Activated T-cell treated with anti-CD3 and anti-CD28 coated beads for 48 hours (primary cell): Measurements from ENCODE around the gene RHBDD1.

Source experiments
- DNase-seq: peaks from one replicate; pipeline ENCODE4 v3.0.0-alpha.2; 2020; ENCODE audit warnings: low read depth

RHBDD1 gene

GRCh38 chr2:226845386-226846116, 9.7 kb downstream of the RHBDD1 start:
- DNase-seq: no peak

DNA sequence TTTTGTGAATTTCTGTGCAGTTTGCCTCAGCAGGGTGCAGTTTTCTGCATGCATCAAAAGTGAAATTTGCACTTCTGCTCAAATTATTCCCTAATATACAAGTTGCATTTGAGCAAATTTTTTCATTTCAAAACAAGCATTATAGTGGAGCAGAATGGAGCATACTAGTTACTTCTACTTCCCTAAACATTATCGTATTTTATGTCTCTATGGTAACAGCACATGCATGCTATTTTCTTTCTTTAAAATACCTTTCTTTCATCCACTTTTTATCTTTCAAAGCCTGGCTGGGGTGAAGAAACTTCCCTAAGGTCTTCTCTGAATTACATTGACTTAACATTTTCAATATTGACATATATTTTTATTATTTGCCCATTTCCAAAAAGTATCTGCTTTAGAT, 11.2 kb downstream of the RHBDD1 start:
- DNase-seq: no peak

DNA sequence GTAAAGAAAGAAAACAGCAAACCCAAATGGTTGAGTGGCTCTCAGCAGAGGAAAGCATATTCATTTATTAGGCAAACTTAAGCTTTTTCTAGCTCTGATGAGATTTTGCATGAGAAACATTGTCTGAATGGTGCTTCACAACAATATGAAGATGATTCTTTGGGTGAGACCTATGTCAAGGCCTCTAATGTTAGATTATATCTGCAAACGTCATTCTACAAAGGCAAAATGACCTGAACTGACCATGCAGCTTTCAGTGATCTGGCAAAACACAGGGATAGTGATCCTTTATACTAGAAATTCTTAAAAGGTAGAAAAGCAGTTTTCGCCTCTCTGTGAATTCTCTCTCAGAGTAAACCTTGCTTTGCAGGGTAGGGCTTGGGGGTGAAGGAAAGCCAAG, 11.7 kb downstream of the RHBDD1 start:
- no peak for DNase-seq

DNA sequence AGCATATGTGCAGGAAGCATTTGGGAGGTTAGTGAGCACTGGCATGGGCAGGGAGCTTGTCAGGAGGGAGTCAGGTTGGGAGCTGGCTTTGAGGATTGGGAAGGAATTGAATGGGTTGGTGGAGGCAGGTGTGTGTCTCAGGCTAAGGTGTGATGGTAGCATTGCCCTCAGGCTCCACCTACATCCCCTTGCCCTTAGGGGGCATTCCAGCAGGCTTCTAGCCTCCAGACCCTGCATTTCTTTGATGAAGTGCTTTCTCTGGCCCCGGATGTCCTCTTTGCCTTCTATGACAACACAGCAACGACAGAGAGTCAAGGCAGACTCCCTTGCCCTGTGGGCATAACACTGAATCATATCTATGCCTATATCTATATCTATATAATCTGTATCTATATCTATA, 13.5 kb downstream of the RHBDD1 start:
- DNase-seq: no peak

GRCh38 chr2:226850024-226850423, 14.2 kb downstream of the RHBDD1 start:
- no peak for DNase-seq

- DNase-seq: no peak
These were observed 19.9 kb downstream of the RHBDD1 start for GRCh38 chr2:226855787-226856186.

- DNase-seq: no peak
These were observed 24.2 kb downstream of the RHBDD1 start for GRCh38 chr2:226860087-226860486.

DNA sequence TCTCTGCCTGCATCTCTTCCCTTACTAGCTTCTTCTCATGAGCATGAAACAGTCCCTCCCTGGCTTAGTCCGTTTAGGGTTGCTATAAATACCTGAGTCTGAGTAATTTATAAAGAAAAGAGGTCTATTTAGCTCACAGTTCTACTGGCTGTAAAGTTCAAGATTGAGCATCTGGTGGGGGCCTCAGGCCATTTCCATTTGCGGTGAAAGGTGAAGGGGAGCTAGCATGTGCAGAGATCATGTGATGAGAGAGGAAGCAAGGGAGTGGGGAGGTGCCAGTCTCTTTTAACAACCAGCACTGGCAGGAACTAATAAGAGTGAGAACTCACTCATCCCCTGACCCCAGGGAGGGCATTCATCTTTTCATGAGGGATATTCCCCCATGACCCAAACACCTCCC, 26.8 kb downstream of the RHBDD1 start:
- DNase-seq: no peak

DNA sequence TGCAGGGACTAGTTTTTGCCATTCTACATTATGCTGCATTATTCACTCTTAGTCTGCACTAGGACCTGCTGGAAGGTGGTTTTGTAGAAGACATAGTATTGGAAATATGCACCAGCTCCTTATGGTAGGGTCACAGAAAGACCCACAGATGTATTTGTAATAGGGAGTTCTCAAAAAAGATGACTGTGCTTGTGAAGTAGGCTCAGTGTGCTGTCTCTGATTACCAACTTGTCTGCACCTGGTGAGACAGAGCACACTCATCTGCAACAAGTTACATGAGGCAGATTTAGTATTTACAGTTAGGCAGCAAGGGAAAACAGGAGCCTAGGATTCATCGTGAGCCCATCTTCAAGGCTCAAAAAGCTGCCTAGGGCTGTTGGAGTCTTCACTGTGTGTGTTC, 29.4 kb downstream of the RHBDD1 start:
- DNase-seq: no peak

- DNase-seq: no peak
These were observed 29.9 kb downstream of the RHBDD1 start for GRCh38 chr2:226865710-226866109.

GRCh38 chr2:226868331-226869162, 32.7 kb downstream of the RHBDD1 start:
- DNase-seq: no peak

GRCh38 chr2:226869371-226869770, 33.5 kb downstream of the RHBDD1 start:
- no peak for DNase-seq

- DNase-seq: peak; percentile 2
These were observed 37.3 kb downstream of the RHBDD1 start for GRCh38 chr2:226873051-226873620.

- peak; percentile 24 for DNase-seq
These were observed 38.0 kb downstream of the RHBDD1 start for GRCh38 chr2:226873826-226874225.

- DNase-seq: no peak
These were observed 38.9 kb downstream of the RHBDD1 start for GRCh38 chr2:226874749-226875148.

DNA sequence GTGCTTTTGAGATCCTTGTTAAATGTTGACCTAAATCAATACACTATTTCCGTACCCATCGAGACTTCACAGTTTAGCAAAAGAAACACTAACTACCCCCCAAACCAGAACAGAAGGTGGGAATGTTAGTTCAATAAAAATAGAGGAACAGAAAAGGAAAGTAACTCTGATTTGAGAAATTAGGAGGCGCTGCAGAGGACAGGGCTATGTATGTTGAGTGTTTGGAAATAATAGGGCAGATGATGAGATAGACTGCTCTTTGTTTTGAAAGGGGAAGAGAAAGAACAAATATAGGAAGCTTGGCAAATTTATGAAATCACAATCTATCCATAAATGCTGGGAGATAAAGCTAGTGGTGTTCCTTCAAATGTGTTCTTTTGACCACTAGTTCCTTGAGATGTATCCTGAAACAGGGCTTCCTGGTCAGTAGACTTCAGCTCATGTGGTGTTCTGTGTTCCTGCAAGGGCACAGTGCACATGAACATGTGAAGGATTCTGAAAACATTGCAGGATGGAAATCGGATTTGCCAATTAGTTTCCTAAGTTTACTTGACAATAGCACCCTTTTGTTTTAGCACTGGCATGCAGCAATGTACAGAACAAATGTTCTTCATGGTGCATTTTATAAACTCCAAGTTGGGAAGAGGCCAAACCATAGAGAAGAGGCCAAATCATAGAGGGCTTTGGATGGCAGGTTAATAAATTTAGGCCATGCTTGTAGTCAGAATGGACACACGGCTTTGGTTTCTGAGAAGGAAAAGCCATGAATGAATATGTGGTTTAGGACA, 39.8 kb downstream of the RHBDD1 start:
- DNase-seq: no peak

DNA sequence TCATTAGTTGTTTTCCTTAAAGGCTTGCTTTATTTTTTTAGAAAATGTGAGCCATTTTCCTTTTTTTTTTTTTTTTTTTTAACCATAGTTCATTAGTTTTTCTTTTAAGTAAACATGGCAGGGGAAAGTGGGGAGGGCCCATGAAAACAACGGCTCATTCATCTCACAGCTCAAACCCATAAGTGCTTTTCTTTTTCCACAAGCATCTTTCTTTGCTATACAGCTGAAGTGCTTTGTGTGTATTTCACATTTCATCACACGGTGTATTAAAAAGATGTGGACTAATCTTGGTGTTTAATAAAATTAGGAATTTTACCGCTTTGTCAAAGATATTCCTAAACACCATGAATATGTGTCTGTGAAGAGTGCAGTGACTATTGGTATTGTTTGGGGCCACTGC, 41.6 kb downstream of the RHBDD1 start:
- no peak for DNase-seq

DNA sequence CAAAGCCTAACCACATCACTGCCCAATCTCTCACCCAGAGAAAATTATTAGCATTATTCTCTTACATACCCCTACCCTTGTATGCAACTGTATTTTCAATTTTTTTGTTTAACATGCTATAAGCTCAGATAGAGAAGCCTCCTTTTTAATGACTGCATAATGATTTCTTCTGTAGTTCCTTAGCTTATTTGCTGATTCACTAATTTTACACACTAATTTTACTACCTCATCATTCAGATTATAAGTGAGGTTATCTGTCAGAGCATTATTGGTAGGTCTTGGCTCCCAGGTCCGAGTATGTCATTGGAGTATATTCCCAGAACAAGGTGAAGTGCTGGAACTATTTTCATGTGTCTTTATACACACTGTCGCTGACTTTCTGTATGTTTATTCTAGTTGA, 45.4 kb downstream of the RHBDD1 start:
- no peak for DNase-seq

- DNase-seq: no peak
These were observed 46.8 kb downstream of the RHBDD1 start for GRCh38 chr2:226882606-226883005.

- DNase-seq: no peak
These were observed 47.5 kb downstream of the RHBDD1 start for GRCh38 chr2:226883296-226883795.

DNA sequence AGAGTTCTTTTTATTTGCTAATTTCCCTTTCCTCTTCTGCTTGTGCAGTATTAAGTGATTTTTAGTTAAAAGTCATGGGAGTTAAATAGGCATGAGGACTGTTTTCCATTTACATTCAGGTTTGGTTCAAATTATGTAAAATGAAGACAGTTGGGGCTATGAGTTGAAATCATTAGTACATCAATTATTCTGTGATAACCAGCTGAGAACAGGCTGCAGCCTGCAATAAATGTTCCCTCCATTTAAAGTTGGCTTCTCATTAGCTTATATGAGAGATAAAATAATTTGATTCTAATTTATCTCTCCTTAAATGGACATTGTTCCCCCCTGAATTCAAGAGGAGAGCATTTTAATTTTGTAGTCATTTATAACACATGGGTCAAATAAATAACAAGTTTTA, 48.3 kb downstream of the RHBDD1 start:
- DNase-seq: no peak

GRCh38 chr2:226885769-226886435, 50.0 kb downstream of the RHBDD1 start:
- no peak for DNase-seq
